GM18909 (cell line): ENCODE results near the gene STARD3.

Source experiments
- ATAC-seq: cut with Tn5 transposase; IDR thresholded peaks from one replicate; pipeline ENCODE4 v1.9.1; 2021; ENCODE audit warnings: mild to moderate bottlenecking; ENCODE audit not compliant: unreplicated experiment, poor library complexity

STARD3 gene

DNA sequence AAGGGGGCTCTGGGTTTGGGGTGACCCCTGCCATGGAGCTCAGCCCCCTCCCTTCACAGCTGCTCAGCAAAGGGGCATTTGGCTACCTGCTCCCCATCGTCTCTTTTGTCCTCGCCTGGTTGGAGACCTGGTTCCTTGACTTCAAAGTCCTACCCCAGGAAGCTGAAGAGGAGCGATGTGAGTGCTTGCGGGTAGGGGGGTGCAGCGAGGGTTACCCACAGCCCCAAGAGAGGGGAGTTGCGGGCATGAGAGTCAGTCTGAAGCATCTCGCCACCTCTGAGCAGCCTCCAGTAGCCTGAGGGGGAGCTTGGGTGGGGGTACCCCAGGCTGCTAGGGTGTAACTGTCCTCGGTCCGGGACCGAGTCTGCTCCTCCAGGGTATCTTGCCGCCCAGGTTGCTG is 21.4 kb downstream of the STARD3 start:
- ATAC-seq = no peak

DNA sequence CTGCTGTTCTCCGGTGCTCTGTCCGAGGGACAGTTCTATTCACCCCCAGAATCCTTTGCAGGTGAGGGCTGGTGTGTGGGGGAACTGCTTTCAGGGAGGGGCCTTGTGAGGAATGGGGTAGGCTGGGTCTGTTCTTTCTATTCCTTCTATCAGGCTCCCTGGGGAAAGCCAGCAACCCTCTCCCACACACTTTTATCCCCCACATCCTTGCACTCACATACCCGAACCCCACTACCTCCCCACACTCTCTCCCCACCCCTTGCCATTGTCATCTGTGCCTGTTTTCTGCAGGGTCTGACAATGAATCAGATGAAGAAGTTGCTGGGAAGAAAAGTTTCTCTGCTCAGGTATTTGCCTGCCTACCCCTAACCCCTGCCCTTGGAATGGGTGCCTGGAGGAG is 21.8 kb downstream of the STARD3 start:
- no peak for ATAC-seq

DNA sequence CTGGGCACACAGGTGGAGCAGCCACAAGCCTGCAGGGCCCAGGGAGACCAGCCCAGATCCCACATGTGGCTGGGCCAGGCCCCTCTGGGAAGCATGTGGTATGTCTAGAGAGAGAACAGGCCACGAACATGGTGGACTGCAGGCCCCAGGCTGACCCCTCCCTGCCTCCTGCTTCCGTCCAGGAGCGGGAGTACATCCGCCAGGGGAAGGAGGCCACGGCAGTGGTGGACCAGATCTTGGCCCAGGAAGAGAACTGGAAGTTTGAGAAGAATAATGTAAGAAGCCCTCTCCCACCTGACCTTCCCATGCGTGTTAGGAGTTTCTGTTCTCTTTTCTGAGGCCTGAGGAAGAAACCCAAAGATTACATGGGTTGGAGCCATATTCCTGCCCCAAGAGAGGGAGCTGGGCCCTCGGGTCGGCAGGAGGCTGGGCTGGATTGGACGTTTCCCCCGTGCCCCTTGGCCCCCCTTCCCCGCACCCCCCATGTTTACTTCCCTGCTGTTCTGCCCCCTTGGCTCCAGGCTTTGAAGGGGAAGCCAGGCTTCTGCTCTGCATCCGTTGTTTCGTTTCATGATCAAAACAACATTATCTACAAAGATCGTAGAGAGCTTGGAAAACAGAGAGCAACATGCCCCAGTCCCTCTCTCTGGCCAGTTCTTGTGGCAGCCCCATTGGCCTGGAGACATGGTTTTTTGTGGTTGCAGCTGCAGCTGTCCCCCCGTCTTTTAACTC is 22.5 kb downstream of the STARD3 start:
- no peak for ATAC-seq

DNA sequence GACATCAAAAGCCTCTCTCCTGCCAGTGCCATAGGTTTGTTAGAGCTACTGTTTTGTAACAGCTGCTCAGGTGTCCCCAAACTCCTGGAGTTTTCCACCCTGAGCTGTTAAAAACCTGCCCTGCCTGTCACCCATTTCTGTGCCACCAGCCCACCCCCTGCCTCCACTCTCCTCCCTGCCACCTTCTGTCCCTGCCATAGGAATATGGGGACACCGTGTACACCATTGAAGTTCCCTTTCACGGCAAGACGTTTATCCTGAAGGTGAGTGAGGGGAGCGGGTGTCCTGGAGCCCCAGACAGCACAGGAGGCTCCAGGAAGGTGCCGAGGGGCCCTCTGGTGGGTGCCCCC is 23.0 kb downstream of the STARD3 start:
- ATAC-seq = no peak

DNA sequence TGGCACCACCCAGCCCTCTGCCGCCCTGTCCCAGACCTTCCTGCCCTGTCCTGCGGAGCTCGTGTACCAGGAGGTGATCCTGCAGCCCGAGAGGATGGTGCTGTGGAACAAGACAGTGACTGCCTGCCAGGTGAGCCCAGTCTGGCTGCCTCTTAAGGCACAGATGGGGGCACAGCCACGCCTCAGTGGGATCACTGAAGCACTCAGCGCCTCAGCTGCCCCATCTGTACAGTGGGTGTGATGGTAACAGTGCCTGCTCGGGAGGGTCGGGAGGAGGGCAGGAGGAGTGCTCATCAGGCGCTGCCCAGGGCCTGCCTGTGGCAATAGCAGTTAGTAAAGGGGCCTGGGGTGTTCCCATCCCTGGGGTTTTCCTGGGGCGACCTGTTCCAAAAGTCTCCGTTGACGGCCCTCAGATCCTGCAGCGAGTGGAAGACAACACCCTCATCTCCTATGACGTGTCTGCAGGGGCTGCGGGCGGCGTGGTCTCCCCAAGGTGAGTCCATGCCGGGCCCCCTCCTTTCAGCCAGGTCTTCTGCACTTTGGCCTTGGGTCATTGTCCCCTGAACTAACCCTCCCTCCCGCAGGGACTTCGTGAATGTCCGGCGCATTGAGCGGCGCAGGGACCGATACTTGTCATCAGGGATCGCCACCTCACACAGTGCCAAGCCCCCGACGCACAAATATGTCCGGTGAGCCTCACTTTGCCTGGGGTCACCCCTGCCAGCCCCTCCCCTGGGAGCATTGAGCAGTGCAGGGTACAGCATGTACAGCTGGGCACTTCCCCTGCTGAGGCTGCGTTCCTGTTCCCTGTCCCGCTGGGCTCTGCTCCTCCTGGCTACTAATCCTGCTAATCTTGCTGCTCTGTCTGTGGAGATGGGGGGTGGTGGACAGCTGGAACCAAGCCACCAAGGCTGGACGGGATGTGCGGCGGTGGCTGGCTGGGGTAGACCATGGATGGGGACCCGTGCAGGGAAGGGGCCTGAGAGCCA is 23.7 kb downstream of the STARD3 start:
- ATAC-seq = no peak

DNA sequence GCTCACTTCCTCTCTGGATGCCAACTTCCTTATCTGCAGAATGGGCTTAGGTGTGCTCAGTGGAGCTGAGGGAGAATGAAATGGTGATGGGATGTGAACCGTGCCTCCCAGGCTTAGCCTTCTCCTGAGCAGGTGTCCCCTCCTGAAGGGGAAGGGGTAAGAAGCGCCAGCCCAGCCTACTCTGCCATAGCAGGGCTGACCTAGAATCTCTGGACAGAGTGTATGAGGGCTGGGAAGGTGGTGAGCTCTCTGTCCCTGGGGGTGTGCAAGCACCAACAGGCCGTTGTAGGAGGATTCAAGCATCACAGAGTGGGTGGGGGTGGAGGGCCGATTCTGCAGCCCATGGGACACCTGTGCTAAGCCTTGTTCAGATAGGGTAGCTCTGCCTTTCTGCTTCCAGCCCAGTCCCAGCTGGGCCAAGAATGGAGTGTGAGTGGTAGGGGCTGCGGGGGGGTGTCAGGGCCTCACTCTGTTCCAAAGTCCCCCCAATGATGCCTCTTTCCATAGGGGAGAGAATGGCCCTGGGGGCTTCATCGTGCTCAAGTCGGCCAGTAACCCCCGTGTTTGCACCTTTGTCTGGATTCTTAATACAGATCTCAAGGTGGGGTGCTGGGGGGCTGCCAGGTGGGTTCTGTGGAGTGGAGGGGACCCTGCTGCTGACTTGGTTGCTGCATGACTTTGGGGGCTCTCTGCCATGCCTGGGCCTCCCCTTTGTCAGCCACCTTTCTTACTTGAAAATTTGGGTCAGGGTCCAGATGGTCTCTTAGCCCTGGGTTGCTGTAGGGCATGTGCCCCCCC is 25.0 kb downstream of the STARD3 start:
- no peak for ATAC-seq

DNA sequence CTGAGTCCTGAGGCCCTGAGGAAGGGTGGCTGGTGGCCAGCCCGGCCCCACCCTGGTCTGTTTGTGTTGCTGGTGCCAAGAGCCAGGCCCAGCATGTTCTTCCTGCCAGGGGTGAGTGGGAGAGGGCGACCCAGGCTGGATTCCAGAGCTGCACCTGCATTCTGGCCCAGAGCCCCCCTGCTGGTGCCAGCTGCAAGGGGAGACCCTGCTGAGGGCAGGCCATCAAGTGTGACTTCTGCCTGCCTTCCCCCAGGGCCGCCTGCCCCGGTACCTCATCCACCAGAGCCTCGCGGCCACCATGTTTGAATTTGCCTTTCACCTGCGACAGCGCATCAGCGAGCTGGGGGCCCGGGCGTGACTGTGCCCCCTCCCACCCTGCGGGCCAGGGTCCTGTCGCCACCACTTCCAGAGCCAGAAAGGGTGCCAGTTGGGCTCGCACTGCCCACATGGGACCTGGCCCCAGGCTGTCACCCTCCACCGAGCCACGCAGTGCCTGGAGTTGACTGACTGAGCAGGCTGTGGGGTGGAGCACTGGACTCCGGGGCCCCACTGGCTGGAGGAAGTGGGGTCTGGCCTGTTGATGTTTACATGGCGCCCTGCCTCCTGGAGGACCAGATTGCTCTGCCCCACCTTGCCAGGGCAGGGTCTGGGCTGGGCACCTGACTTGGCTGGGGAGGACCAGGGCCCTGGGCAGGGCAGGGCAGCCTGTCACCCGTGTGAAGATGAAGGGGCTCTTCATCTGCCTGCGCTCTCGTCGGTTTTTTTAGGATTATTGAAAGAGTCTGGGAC is 25.8 kb downstream of the STARD3 start:
- no peak for ATAC-seq

DNA sequence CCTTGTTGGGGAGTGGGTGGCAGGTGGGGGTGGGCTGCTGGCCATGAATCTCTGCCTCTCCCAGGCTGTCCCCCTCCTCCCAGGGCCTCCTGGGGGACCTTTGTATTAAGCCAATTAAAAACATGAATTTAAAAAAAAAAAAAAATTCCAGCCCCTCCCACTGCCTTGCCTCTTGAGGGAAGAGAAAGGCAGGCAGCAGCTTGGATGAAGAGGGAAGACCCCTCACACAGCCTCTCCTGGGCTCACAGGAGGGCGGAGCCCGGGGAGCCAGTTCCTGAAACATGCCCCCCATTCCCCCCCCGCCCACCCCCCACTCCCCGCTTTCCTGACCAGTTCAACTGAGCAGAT is 26.4 kb downstream of the STARD3 start:
- ATAC-seq = no peak

DNA sequence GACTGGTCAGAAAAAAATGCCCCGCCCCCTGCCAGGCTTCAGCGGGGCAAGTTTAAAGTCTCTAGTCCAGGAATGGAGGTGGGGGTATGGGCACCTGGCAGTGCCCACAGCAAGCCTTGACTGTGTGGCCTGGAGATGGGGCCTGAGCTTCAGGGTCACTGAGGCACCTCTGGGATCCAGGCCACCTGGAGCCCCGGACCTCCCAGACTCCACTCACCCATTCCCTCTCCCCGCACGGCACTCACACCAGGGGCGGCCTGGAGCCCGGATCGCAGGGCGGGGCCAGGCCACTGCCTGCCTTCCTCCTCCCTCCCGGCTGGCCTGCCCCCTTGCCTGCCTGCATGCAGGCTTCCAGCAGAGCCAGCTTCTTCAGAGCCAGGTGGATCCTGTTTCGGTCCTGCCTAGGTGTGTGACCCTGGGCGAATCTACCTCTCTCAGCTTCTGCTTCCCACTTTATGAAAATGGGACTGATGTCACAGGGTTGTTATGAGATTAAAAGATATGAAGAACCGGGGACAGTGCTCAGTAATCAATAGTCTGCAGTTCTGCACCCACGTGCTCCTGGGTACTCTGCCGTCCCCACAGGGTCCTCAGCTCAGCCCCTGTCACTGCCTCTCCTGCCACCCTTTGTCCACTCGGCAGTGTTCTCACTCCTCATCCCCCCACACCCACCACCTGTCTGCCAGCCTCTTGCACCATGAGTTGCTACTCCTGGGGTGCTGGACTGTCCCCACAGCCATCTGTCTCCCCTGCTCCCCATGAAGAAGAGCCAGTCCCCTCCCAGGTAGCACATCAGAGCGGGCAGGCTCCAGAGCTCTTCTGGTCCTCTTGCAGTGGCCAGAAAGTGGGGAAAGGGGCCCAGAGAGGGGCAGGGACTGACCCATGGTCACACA is 27.0 kb downstream of the STARD3 start:
- ATAC-seq = no peak

DNA sequence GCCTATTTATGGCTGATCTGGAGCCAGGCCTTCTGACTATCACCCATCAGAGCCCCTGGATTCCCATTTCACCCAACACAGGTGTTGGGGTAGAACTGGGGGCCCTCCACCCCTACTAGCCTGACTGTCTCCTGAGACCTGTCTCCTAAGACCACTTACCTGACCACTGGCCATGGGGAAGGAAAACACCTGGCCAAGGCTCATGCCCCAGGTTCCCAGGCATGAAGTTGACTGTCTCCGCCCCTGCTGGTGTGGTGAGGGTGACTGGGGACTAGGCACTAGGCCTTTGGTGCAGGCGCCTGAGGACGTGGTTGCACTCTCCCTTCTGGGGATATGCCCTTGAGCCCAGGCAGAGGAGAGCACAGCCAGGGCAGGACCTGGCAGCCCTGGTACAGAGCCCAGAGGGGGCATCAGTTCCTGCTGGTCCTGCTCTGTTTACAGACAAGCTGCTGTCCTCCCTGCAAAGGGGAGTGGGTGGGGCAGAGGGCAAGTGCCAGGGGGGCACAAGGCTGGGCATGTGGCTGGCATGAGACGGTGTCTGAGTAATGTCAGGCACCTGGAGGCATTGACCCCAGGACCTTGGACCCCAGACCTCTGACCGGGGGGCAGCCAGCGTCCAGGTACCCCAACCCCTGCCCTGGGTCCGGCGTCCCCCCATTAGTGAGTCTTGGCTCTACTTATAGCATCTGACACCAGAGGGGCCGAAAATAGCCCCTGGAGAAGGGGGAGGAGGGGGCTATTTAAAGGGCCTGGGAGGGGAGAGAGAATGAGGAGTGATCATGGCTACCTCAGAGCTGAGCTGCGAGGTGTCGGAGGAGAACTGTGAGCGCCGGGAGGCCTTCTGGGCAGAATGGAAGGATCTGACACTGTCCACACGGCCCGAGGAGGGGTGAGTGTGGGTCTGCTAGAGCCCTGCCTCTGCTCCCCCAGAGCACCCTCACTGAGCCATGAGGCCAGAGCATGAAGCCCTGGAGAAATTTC is 27.9 kb downstream of the STARD3 start, which contains the start of gene TCAP:
Gene TCAP (plus strand): TSS at position 769 of the 981 bp plus-strand sequence. CDS start 11 bp downstream, at position 780.
- ATAC-seq = no peak

DNA sequence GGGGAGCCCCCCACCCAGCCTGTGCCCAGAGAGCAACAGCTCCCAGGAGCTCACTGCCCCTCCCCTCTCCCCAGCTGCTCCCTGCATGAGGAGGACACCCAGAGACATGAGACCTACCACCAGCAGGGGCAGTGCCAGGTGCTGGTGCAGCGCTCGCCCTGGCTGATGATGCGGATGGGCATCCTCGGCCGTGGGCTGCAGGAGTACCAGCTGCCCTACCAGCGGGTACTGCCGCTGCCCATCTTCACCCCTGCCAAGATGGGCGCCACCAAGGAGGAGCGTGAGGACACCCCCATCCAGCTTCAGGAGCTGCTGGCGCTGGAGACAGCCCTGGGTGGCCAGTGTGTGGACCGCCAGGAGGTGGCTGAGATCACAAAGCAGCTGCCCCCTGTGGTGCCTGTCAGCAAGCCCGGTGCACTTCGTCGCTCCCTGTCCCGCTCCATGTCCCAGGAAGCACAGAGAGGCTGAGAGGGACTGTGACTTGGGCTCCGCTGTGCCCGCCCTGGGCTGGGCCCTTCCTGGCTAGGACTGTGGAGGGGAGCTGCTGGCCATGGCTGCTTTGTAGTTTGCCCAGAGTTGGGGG is 28.8 kb downstream of the STARD3 start:
- no peak for ATAC-seq

DNA sequence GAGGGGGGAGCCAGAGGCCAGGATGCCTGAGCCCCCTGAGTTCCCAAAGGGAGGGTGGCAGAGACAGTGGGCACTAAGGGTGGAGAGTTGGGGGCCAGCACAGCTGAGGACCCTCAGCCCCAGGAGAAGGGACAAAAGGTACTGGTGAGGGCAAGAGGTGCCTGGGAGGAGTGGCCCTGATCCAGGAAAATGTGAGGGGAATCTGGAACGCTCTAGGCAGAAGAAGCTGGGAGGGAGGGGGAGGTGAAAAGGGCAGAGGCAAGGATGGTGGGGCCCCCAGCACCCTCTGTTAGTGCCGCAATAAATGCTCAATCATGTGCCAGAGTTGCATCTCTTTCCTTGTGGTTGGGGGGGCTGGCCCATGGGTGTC is 29.3 kb downstream of the STARD3 start:
- ATAC-seq = no peak

DNA sequence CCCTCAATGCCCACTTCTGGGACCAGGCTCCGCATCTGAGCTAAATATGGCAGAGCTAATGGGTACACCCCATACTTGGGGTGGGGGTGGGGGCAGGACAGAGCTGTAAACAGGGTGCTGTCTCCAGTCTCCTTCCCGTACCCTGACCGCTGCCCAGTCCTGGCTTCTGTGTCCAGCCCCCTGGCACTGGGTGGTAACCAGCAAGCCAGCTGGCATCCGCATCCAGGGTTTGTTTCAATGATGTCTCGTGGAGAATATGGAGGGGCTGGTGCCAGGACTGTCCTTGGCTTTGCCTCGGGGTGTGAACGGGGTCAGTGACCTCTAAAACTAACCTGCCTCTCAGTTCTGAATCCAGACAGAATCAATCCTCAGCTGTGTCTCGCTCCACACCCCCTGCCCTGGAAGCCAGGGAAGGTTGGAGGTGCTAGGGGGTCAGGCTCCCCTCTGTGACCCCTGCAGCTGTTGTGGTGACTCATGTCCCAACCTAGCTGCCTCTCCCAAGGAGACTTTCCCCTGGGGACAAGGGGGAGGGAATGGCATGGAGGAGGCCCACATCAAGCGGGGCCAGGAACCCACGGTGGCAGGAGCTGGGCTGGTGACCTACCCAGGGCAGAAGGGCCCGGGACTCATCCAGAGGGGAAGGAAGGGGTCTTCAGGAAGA is 29.8 kb downstream of the STARD3 start:
- no peak for ATAC-seq

DNA sequence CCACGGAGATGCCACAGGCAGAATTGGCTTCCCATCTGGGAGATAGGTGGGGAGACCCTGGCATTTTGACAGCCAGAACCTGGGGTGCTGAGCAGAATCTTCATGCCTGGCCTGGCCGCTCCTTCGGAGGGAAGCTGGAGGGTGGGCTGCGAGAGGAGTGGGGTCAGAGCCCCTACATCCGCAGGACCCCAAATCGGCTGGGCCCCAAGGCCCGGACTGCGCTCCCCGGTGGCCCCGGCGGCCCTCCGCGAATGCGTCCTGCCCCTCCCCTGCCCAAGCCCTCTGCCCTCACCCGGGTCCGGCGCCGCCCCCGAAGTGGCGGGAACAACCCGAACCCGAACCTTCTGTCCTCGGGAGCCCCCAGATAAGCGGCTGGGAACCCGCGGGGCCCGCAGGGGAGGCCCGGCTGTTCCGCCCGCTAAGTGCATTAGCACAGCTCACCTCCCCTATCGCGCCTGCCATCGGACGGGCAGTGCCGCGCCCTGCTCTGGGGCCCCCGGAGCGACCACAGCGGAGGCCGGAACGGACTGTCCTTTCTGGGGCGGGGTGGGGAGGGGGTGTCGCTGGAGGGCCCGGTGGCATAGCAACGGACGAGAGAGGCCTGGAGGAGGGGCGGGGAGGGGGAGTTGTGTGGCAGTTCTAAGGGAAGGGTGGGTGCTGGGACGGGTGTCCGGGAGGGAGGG is 30.5 kb downstream of the STARD3 start:
- ATAC-seq = no peak

DNA sequence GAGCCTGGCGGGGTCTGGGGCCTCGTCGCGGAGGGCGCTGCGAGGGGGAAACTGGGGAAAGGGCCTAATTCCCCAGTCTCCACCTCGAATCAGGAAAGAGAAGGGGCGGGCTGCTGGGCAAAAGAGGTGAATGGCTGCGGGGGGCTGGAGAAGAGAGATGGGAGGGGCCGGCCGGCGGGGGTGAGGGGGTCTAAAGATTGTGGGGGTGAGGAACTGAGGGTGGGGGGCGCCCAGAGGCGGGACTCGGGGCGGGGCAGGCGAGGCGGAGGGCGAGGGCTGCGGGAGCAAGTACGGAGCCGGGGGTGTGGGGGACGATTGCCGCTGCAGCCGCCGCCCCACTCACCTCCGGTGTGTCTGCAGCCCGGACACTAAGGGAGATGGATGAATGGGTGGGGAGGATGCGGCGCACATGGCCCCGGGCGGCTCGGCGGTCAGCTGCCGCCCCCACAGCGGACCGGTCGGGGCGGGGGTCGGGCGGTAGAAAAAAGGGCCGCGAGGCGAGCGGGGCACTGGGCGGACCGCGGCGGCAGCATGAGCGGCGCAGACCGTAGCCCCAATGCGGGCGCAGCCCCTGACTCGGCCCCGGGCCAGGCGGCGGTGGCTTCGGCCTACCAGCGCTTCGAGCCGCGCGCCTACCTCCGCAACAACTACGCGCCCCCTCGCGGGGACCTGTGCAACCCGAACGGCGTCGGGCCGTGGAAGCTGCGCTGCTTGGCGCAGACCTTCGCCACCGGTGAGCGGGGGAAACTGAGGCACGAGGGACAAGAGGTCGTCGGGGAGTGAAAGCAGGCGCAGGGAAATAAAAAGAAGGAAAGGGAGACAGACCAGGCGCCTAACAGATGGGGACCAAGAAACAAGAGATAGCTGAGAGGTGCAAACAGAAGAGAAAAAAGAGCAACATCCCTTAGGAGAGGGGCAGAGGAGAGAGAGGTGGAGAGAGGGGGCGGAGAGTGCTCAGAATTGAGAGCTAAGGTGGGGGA is 31.3 kb downstream of the STARD3 start, which contains the start of gene PNMT:
Gene PNMT (plus strand): TSS at position 509 of the 980 bp plus-strand sequence. CDS start 23 bp downstream, at position 532.
- no peak for ATAC-seq
